Endothelial cell of umbilical vein (primary cell): Measurements from ENCODE around the gene REL.

Experiments
- EZH2 ChIP-seq: IDR thresholded peaks from 2 replicates; pipeline ENCODE4 v1.6.1; 2012; ENCODE audit warnings: borderline replicate concordance, low read depth, mild to moderate bottlenecking, moderate library complexity, low read length, inconsistent platforms; ENCODE audit not compliant: severe bottlenecking
- JUN ChIP-seq: IDR thresholded peaks from 2 replicates; pipeline ENCODE4 v1.6.1; 2011; ENCODE audit warnings: borderline replicate concordance, low read depth; ENCODE audit not compliant: insufficient read length, insufficient read depth
- POLR2A ChIP-seq: IDR thresholded peaks from 2 replicates; pipeline ENCODE4 v1.6.1; 2012; ENCODE audit warnings: low read depth, mild to moderate bottlenecking, control low read depth, low read length
- POLR2AphosphoS5 ChIP-seq: IDR thresholded peaks from 2 replicates; pipeline ENCODE4 v1.6.1; 2012; ENCODE audit warnings: low read depth, mild to moderate bottlenecking, control low read depth, low read length, moderate library complexity; ENCODE audit not compliant: insufficient read depth
- TF ChIP-seq, protein P1 (sequence below), 2 donors: IDR thresholded peaks; 1 replicate in 1 of 2; 2 replicates in 1 of 2; pipeline ENCODE4 v1.5.1; 2011; ENCODE audit warnings: low read length in 2 of 2, mild to moderate bottlenecking in 2 of 2, moderate library complexity in 2 of 2, control low read depth in 1 of 2, inconsistent platforms in 1 of 2, low read depth in 1 of 2; ENCODE audit not compliant: insufficient read depth in 1 of 2; ENCODE audit errors: extremely low read depth in 1 of 2
- TF ChIP-seq, protein P2 (sequence below): IDR thresholded peaks from 2 replicates; pipeline ENCODE4 v1.6.1; 2011; ENCODE audit not compliant: insufficient read depth, insufficient read length

DNA sequence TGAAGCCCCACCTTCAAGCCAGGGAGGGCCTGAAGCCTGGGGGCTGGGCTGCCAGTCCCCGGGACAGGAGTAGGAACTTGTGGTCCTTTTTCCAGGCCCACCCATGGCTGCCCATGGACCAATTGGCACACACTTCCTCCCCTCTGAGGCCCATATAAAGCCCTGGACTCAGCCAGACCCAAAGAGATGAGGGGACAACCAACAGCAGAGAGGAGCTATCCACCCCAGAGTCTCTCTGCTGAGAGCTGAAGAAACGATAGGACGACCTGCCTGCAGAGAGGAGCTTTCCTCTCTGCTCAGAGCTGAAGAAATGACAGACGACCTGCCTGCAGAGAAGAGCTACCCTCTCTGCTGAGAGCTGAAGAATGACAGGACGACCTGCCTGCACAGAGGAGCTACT, 92.3 kb downstream of the REL start:
- TF ChIP-seq, protein P1, sequence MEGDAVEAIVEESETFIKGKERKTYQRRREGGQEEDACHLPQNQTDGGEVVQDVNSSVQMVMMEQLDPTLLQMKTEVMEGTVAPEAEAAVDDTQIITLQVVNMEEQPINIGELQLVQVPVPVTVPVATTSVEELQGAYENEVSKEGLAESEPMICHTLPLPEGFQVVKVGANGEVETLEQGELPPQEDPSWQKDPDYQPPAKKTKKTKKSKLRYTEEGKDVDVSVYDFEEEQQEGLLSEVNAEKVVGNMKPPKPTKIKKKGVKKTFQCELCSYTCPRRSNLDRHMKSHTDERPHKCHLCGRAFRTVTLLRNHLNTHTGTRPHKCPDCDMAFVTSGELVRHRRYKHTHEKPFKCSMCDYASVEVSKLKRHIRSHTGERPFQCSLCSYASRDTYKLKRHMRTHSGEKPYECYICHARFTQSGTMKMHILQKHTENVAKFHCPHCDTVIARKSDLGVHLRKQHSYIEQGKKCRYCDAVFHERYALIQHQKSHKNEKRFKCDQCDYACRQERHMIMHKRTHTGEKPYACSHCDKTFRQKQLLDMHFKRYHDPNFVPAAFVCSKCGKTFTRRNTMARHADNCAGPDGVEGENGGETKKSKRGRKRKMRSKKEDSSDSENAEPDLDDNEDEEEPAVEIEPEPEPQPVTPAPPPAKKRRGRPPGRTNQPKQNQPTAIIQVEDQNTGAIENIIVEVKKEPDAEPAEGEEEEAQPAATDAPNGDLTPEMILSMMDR (IDR thresholded peaks at IDR 0.05; ENCODE audit: extremely low read depth in 1 of 2, insufficient read depth in 1 of 2, low read depth in 1 of 2, low read length in 2 of 2) = no peak
- no peak for TF ChIP-seq JUN
- TF ChIP-seq, protein P2, sequence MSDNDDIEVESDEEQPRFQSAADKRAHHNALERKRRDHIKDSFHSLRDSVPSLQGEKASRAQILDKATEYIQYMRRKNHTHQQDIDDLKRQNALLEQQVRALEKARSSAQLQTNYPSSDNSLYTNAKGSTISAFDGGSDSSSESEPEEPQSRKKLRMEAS = no peak
- no peak for TF ChIP-seq POLR2A
- TF ChIP-seq POLR2AphosphoS5 = no peak
- no peak for TF ChIP-seq EZH2
